Ishikawa (cell line): Measurements from ENCODE around the gene DENND4A.

Experiments
- CEBPB ChIP-seq: IDR thresholded peaks from 2 replicates; pipeline ENCODE4 v1.6.1; 2012
- EGR1 ChIP-seq: IDR thresholded peaks from 2 replicates; pipeline ENCODE4 v1.6.1; 2012
- EP300 ChIP-seq: IDR thresholded peaks from 2 replicates; pipeline ENCODE4 v1.6.1; 2012; ENCODE audit warnings: borderline replicate concordance
- NFIC ChIP-seq: IDR thresholded peaks from 2 replicates; pipeline ENCODE4 v1.6.1; 2012
- RAD21 ChIP-seq: IDR thresholded peaks from 2 replicates; pipeline ENCODE4 v1.6.1; 2012; ENCODE audit warnings: low read depth
- TAF1 ChIP-seq: IDR thresholded peaks from 2 replicates; pipeline ENCODE4 v1.6.1; 2012; ENCODE audit warnings: low read depth, mild to moderate bottlenecking
- YY1 ChIP-seq: IDR thresholded peaks from 2 replicates; pipeline ENCODE4 v1.6.1; 2012; ENCODE audit warnings: low read depth
- TF ChIP-seq, protein P1 (sequence below): IDR thresholded peaks from 2 replicates; pipeline ENCODE4 v1.6.1; 2012
- TF ChIP-seq, protein P2 (sequence below): IDR thresholded peaks from 2 replicates; pipeline ENCODE4 v1.6.1; 2012; ENCODE audit warnings: low read depth, mild to moderate bottlenecking
- TF ChIP-seq, protein P3 (sequence below): IDR thresholded peaks from 2 replicates; pipeline ENCODE4 v1.6.1; 2012

DNA sequence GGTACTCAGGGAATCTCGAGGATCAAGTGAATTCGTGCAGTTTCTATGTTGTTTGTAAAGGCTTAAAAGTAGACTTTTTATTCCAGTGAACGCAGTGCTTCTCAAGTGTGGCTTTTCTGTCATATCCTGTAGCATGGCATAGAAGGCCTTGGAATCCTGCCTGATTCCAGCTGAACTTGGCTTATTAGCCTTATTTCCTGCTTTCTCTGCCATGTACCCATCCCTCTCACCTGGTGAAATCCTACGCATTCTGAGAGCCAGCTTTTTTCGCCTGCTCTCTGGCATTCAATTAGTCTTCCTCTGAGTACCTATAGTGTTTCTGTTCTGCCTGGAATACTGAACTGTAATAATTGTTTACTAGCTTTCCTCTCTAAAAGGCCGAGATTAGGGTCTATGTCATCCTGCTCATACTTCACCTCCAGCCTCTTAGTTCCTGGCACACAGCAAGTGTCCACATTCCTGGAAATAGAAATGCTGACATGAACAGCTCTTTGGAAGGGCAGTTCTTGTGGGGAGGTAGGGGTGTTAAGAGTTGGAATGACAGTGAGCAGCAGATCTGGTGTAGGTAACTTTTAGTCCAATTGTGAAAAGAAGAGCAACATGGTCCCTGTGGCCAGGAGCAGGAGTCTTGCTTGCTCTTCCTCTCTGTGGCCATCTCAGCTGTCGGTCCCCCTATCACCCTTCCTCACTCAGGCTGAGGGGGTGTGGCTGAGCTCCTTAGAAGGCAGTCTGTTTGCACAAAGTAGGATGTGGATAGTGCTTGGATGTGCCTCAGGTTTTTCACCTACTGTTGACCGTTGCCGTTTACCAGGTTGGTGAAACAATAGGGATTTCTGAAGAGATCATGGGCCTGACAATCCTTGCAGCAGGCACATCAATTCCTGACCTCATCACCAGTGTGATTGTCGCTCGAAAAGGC is 140.0 kb downstream of the DENND4A start:
- TF ChIP-seq EGR1 (no peak), CEBPB (no peak), RAD21 (no peak), YY1 (no peak), NFIC (no peak), TAF1 (no peak), EP300 (no peak)
- TF ChIP-seq, protein P1, sequence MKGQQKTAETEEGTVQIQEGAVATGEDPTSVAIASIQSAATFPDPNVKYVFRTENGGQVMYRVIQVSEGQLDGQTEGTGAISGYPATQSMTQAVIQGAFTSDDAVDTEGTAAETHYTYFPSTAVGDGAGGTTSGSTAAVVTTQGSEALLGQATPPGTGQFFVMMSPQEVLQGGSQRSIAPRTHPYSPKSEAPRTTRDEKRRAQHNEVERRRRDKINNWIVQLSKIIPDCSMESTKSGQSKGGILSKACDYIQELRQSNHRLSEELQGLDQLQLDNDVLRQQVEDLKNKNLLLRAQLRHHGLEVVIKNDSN, result no peak
- TF ChIP-seq, protein P2, sequence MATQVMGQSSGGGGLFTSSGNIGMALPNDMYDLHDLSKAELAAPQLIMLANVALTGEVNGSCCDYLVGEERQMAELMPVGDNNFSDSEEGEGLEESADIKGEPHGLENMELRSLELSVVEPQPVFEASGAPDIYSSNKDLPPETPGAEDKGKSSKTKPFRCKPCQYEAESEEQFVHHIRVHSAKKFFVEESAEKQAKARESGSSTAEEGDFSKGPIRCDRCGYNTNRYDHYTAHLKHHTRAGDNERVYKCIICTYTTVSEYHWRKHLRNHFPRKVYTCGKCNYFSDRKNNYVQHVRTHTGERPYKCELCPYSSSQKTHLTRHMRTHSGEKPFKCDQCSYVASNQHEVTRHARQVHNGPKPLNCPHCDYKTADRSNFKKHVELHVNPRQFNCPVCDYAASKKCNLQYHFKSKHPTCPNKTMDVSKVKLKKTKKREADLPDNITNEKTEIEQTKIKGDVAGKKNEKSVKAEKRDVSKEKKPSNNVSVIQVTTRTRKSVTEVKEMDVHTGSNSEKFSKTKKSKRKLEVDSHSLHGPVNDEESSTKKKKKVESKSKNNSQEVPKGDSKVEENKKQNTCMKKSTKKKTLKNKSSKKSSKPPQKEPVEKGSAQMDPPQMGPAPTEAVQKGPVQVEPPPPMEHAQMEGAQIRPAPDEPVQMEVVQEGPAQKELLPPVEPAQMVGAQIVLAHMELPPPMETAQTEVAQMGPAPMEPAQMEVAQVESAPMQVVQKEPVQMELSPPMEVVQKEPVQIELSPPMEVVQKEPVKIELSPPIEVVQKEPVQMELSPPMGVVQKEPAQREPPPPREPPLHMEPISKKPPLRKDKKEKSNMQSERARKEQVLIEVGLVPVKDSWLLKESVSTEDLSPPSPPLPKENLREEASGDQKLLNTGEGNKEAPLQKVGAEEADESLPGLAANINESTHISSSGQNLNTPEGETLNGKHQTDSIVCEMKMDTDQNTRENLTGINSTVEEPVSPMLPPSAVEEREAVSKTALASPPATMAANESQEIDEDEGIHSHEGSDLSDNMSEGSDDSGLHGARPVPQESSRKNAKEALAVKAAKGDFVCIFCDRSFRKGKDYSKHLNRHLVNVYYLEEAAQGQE, result no peak
- TF ChIP-seq, protein P3, sequence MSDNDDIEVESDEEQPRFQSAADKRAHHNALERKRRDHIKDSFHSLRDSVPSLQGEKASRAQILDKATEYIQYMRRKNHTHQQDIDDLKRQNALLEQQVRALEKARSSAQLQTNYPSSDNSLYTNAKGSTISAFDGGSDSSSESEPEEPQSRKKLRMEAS, result no peak
